ENCODE data around the gene DNAH1.

DNAH1 gene

GRCh38 chr3:52391096-52391495, 75.0 kb downstream of the DNAH1 start:
- DNase-seq (ENCODE audit: low spot score), result no peak

- DNase-seq (ENCODE audit: low spot score), result no peak
Observed at GRCh38 chr3:52392216-52392930, 76.3 kb downstream of the DNAH1 start.

GRCh38 chr3:52393131-52393807, 77.2 kb downstream of the DNAH1 start:
- DNase-seq (ENCODE audit: low spot score), result no peak

GRCh38 chr3:52393959-52394670, 78.0 kb downstream of the DNAH1 start:
- DNase-seq (ENCODE audit: low spot score), result no peak

- no peak for DNase-seq (ENCODE audit: low spot score)
Observed at GRCh38 chr3:52394751-52395502, 78.8 kb downstream of the DNAH1 start.

- DNase-seq (ENCODE audit: low spot score), result no peak
Observed at GRCh38 chr3:52395503-52395865, 79.4 kb downstream of the DNAH1 start.

- no peak for DNase-seq (ENCODE audit: low spot score)
Observed at GRCh38 chr3:52396011-52396906, 80.1 kb downstream of the DNAH1 start.

GRCh38 chr3:52396907-52397591, 80.9 kb downstream of the DNAH1 start:
- no peak for DNase-seq (ENCODE audit: low spot score)

GRCh38 chr3:52397676-52398399, 81.7 kb downstream of the DNAH1 start:
- no peak for DNase-seq (ENCODE audit: low spot score)

GRCh38 chr3:52398670-52399081, 82.6 kb downstream of the DNAH1 start:
- DNase-seq (ENCODE audit: low spot score), result no peak

GRCh38 chr3:52399131-52399530, 83.0 kb downstream of the DNAH1 start:
- DNase-seq (ENCODE audit: low spot score), result no peak

- DNase-seq (ENCODE audit: low spot score), result no peak
Observed at GRCh38 chr3:52399593-52399992, 83.5 kb downstream of the DNAH1 start.

GRCh38 chr3:52400275-52400793, 84.2 kb downstream of the DNAH1 start:
- DNase-seq (ENCODE audit: low spot score), result no peak

- no peak for DNase-seq (ENCODE audit: low spot score)
Observed at GRCh38 chr3:52401021-52401420, 84.9 kb downstream of the DNAH1 start.

- DNase-seq (ENCODE audit: low spot score), result no peak
Observed at GRCh38 chr3:52401551-52401950, 85.4 kb downstream of the DNAH1 start.

- no peak for DNase-seq (ENCODE audit: low spot score)
Observed at GRCh38 chr3:52402101-52402521, 86.0 kb downstream of the DNAH1 start.

GRCh38 chr3:52402706-52403270, 86.7 kb downstream of the DNAH1 start:
- no peak for DNase-seq (ENCODE audit: low spot score)

- DNase-seq (ENCODE audit: low spot score), result no peak
Observed at GRCh38 chr3:52403271-52403841, 87.2 kb downstream of the DNAH1 start.

GRCh38 chr3:52403955-52404354, 87.8 kb downstream of the DNAH1 start:
- no peak for DNase-seq (ENCODE audit: low spot score)
